Prostate gland (tissue), 2 donors: ENCODE data around the gene IMPA2. TPM values are rescaled to one million over a fixed set of nuclear protein-coding genes. Genes with fewer than 3 reads are reported as not detected.

ENCODE experiments used
- DNase-seq: peaks from one replicate; pipeline ENCODE4 v3.0.0-alpha.2; 2019; ENCODE audit warnings: low spot score
- H3K27ac ChIP-seq, 2 donors: fragments of 200-600 bp; sonication (generic); 2 replicates each; pipeline ENCODE4 v1.5.1; 2017 to 2019
- H3K27me3 ChIP-seq: fragments of 200-600 bp; sonication (generic); replicated peaks from 2 replicates; pipeline ENCODE4 v1.5.1; 2019; ENCODE audit not compliant: insufficient read depth
- H3K36me3 ChIP-seq, 2 donors: fragments of 200-600 bp; sonication (generic); 1 replicate in 1 of 2; 2 replicates in 1 of 2; pipeline versions ENCODE4 v1.5.1 to v1.8.1; 2017 to 2019
- H3K4me1 ChIP-seq: fragments of 200-600 bp; sonication (generic); replicated peaks from 2 replicates; pipeline ENCODE4 v1.5.1; 2019
- H3K4me3 ChIP-seq, 2 donors: fragments of 200-600 bp; sonication (generic); 2 replicates each; pipeline ENCODE4 v1.5.1; 2017 to 2019
- H3K9me3 ChIP-seq: fragments of 200-600 bp; sonication (generic); 2 replicates; pipeline ENCODE4 v1.5.1; 2017
- POLR2A ChIP-seq: fragments of 450-650 bp; IDR thresholded peaks from one replicate; pipeline ENCODE4 v1.6.1; 2016; ENCODE audit warnings: antibody characterized with exemption, mild to moderate bottlenecking
- POLR2AphosphoS5 ChIP-seq: sonication (generic); formaldehyde crosslinking; IDR thresholded peaks from one replicate; pipeline ENCODE4 v1.6.1; 2017; ENCODE audit warnings: antibody characterized with exemption
- WGBS: methylation state at CpG from one replicate; pipeline ENCODE4 v1.1.5; 2018; 5-methylcytosine and 5-hydroxymethylcytosine counted together
- intact Hi-C: fragments of 100-400 bp; cut with DNase I; formaldehyde crosslinking; loops from one replicate; pipeline ENCODE4 v1.14.2; 2022
- total RNA-seq, 2 donors: library from RNA; depleted of rRNA; stranded (reverse); fragments of >200 nt; gene quantifications; one replicate each; pipeline ENCODE4 v1.1.0, GENCODE V29; 2016
- TF ChIP-seq, protein P1 (sequence below), 4 experiments: fragments of 200-600 bp in 2 of 4; fragments of 450-650 bp in 2 of 4; sonication (generic) in 2 of 4; IDR thresholded peaks; 1 replicate in 3 of 4; 2 replicates in 1 of 4; pipeline ENCODE4 v1.5.1; 2016 to 2019; ENCODE audit warnings: antibody characterized with exemption in 4 of 4, mild to moderate bottlenecking in 2 of 4, moderate library complexity in 2 of 4

Gene IMPA2
- total RNA-seq: 10 to 100 TPM; 16.6 to 17.9 TPM

DNA sequence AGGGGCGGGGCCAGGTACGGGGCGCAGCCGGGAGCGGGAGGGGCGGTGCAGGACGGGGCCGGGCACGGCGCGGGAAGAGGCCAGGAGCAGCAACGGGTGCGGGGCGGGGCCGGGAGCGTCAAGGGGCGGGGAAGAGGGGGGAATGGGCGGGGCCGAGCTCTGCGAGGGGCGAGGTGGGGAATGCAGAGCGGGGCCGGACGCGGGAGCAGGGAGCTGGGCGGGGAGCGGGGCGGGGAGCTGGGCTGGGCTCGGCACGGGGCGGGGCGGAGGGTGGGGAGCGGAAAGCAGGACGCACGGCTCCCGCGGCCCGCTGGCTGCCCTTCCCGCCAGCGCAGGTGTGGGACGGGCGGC is at the start of gene IMPA2:
IMPA2 (plus strand) TSS at position 316 of the 351 bp plus-strand sequence. CDS start 163 bp downstream, outside the sequence.
- no peaks in the 10 kb centered on the region for H3K9me3 ChIP-seq
- peak; percentile 2 for TF ChIP-seq POLR2AphosphoS5
- TF ChIP-seq, protein P1, sequence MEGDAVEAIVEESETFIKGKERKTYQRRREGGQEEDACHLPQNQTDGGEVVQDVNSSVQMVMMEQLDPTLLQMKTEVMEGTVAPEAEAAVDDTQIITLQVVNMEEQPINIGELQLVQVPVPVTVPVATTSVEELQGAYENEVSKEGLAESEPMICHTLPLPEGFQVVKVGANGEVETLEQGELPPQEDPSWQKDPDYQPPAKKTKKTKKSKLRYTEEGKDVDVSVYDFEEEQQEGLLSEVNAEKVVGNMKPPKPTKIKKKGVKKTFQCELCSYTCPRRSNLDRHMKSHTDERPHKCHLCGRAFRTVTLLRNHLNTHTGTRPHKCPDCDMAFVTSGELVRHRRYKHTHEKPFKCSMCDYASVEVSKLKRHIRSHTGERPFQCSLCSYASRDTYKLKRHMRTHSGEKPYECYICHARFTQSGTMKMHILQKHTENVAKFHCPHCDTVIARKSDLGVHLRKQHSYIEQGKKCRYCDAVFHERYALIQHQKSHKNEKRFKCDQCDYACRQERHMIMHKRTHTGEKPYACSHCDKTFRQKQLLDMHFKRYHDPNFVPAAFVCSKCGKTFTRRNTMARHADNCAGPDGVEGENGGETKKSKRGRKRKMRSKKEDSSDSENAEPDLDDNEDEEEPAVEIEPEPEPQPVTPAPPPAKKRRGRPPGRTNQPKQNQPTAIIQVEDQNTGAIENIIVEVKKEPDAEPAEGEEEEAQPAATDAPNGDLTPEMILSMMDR (IDR thresholded peaks at IDR 0.05): no peak
- no peak for DNase-seq
- intact Hi-C loops: loop anchor here (2.0 kb wide), 2 partner anchors 32 to 72 kb away; partner anchors contain the start of gene MPPE1
- H3K27me3 ChIP-seq: no peaks in the 10 kb centered on the region
- H3K27ac ChIP-seq: peak within 1 kb of the TSS; percentile 90 to 95
- WGBS: 2% methylated on average over 28 of the region's 42 CpGs
- peaks cover 4% of the 10 kb centered on the region for H3K4me1 ChIP-seq
- H3K36me3 ChIP-seq: no peaks in the 10 kb centered on the region
- peak within 1 kb of the TSS; percentile 71 to 86 for H3K4me3 ChIP-seq

DNA sequence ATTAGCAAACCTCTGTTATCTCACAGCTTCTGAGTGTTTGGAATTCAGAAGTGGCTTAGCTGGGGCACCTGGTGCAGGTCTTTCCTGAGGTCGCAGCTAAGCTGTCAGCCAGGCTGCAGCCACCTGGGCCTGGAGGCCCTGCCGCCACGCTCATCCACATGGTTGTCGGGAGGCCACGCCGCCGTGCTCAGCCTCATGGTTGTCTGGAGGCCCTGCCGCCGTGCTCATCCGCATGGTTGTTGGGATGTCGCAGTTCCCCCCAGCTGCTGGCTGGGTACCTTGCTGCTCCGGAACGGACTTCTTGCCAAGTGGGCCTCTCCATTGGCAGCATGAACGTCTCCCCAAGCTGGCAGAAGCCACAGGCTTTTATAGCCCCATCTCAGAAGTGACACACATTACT is 48.9 kb upstream of the IMPA2 start:
- Histone ChIP-seq H3K27me3 (no peaks in the 10 kb centered on the region), H3K4me1 (no peaks in the 10 kb centered on the region), H3K9me3 (no peaks in the 10 kb centered on the region), H3K4me3 (no peak overlapping the region), H3K27ac (no peak overlapping the region), H3K36me3 (no peaks in the 10 kb centered on the region)
- DNase-seq: no peak
- TF ChIP-seq POLR2A: no peak
- intact Hi-C loops: loop anchor here (10.0 kb wide), 1 partner anchor 278 kb away; no protein-coding TSS in a partner anchor
- 90% methylated on average over 14 of the region's 14 CpGs for WGBS

DNA sequence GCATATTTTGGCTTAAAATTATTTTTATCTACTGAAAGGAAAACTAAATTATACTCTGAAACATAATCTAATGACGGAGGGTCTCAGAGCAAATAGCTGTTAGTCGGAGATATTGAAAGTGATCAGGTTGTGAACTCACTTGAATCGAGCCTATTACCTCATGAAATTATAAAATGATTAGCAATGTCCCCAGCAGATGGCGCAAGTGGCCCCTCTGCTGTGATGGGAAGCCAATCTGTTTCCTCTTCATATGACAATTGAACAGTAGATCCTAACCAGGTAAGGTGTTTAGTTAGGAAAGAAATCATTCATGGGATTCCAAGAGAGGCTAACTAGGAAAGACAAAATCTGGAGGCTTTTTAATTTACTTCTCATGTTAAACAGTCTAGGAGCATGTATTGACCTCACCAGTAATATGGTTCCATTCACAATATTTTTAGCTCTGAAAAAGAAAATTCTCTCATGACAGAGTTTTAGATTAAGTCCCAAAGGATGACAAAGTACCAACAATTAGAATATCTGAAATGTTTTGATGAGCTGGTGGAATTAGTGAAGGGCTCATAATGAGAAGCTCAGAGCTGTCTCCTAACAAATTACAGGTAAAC is 43.3 kb upstream of the IMPA2 start:
- no peaks in the 10 kb centered on the region for H3K36me3 ChIP-seq
- H3K9me3 ChIP-seq: no peaks in the 10 kb centered on the region
- no peaks in the 10 kb centered on the region for H3K27me3 ChIP-seq
- no peak overlapping the region for H3K4me3 ChIP-seq
- no peaks in the 10 kb centered on the region for H3K4me1 ChIP-seq
- no peak overlapping the region for H3K27ac ChIP-seq
- 6% methylated on average over 4 of the region's 4 CpGs for WGBS
- intact Hi-C loops: loop anchor here (1.0 to 10.0 kb wide), 2 partner anchors 57 to 283 kb away; no protein-coding TSS in a partner anchor
- TF ChIP-seq, protein P1 (IDR thresholded peaks at IDR 0.05): peak; percentile 63 to 90 (median 86)
- TF ChIP-seq POLR2AphosphoS5: peak; percentile 59
- TF ChIP-seq POLR2A: no peak
- peak; percentile 79 for DNase-seq

DNA sequence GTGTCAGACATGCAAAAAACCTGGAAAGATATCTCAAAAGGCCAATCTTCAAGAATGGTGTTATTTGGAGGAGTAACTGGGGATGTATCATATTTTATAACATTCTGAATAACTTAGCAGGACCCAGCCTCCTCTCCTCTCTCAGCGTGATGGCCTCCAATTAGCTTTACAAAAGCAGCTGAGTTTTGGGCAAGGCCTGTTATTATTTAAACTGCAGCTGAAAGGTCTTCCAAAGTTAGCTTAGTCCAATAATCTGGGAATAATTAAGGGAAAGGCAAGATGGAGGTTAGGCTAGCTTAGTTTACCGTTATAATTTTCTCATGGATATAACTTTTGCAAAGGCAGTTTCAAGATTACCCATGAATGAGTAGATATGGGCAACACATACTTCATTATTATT is 40.4 kb upstream of the IMPA2 start:
- Histone ChIP-seq H3K27me3 (no peaks in the 10 kb centered on the region), H3K27ac (no peak overlapping the region), H3K4me1 (no peaks in the 10 kb centered on the region), H3K4me3 (no peak overlapping the region), H3K36me3 (no peaks in the 10 kb centered on the region), H3K9me3 (no peaks in the 10 kb centered on the region)
- WGBS: 78% methylated on average over 2 of the region's 2 CpGs
- TF ChIP-seq, protein P1 (IDR thresholded peaks at IDR 0.05): no peak
- TF ChIP-seq POLR2A: no peak
- no peak for TF ChIP-seq POLR2AphosphoS5
- DNase-seq: no peak
- intact Hi-C loops: loop anchor here (5.0 kb wide), 1 partner anchor 96 kb away; no protein-coding TSS in a partner anchor

DNA sequence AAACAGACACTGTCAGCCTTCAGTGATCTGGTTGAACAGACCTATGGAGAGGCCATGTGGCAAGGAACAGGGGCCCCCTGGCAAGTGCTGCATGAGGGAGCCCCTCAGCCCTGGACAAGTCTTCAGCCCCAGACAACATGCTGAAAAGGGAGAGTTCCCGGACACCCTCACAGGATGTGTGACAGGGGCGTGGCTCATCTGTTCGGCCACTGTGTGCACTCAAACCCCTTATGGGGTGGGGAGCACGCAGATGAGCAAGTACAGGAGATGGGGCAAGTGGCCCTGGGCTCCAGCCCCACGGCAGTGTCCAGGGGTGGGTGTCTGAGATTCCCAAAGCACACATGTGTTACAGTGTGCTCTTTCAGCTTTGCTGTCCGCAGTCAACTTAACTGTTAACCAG is 37.8 kb upstream of the IMPA2 start:
- no peak overlapping the region for H3K27ac ChIP-seq
- H3K4me1 ChIP-seq: no peaks in the 10 kb centered on the region
- no peak overlapping the region for H3K4me3 ChIP-seq
- 83% methylated on average over 6 of the region's 6 CpGs for WGBS
- DNase-seq: no peak
- intact Hi-C loops: loop anchor here (5.0 kb wide), 1 partner anchor 94 kb away; no protein-coding TSS in a partner anchor
- H3K36me3 ChIP-seq: no peaks in the 10 kb centered on the region
- H3K9me3 ChIP-seq: no peaks in the 10 kb centered on the region
- no peak for TF ChIP-seq POLR2A
- no peak for TF ChIP-seq POLR2AphosphoS5
- TF ChIP-seq, protein P1 (IDR thresholded peaks at IDR 0.05): no peak
- H3K27me3 ChIP-seq: no peaks in the 10 kb centered on the region
